ENCODE measurements around the gene HTT-AS.

DNA sequence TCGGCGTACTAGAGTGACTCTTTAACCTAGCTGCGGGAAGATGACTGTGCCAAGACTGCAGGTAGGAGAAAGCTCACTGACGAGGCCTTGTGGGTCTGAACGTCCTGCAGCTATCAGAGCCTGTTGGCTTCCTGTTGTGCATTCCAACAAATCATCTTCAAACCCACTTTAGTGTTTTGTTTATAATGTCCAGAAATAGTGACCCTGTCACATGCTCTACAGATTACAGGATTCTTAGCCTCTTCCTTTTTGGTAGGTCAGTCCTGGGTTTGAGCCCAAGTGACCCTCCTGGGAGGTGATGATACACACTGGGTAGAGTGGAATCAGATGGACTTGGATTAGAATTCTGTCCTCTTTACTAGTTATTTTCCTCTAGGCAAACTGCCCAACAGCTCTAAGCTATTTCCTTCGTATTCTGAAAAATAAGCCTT is 33.4 kb upstream of the HTT-AS start:
- TF ChIP-seq, protein P1, sequence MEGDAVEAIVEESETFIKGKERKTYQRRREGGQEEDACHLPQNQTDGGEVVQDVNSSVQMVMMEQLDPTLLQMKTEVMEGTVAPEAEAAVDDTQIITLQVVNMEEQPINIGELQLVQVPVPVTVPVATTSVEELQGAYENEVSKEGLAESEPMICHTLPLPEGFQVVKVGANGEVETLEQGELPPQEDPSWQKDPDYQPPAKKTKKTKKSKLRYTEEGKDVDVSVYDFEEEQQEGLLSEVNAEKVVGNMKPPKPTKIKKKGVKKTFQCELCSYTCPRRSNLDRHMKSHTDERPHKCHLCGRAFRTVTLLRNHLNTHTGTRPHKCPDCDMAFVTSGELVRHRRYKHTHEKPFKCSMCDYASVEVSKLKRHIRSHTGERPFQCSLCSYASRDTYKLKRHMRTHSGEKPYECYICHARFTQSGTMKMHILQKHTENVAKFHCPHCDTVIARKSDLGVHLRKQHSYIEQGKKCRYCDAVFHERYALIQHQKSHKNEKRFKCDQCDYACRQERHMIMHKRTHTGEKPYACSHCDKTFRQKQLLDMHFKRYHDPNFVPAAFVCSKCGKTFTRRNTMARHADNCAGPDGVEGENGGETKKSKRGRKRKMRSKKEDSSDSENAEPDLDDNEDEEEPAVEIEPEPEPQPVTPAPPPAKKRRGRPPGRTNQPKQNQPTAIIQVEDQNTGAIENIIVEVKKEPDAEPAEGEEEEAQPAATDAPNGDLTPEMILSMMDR (IDR thresholded peaks at IDR 0.05), result no peak
- no peak for TF ChIP-seq POLR2A (IDR thresholded peaks at IDR 0.05)
